ENCODE results near the gene SPAG8.

The SPAG8 gene

DNA sequence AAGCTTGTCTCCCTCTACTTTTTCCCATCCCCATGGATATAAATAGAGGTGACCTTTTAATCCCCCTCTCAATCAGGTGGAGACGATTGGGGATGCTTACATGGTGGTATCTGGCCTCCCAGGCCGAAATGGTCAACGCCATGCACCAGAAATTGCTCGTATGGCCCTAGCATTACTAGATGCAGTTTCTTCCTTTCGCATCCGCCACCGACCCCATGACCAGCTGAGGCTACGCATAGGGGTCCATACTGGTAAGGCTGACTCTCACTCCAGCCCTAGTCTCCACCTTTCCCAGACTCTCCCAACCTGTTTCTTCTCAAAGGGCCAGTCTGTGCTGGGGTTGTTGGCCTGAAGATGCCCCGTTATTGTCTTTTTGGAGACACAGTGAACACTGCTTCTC is 3.6 kb downstream of the SPAG8 start:
- no peak for DNase-seq

DNA sequence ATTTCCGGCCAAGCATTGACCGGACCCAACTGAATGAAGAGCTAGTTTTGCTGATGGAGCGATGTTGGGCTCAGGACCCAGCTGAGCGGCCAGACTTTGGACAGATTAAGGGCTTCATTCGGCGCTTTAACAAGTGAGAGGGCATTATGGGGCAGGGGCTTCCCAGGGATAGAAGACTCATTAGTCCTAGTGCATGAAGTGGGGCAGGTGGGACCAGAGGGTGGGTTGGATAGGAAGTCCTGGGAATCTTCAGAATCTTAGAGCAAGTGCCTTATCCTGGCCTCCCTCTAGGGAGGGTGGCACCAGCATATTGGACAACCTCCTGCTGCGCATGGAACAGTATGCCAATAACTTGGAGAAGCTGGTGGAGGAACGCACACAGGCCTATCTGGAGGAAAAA is 6.0 kb downstream of the SPAG8 start:
- no peak for DNase-seq

DNA sequence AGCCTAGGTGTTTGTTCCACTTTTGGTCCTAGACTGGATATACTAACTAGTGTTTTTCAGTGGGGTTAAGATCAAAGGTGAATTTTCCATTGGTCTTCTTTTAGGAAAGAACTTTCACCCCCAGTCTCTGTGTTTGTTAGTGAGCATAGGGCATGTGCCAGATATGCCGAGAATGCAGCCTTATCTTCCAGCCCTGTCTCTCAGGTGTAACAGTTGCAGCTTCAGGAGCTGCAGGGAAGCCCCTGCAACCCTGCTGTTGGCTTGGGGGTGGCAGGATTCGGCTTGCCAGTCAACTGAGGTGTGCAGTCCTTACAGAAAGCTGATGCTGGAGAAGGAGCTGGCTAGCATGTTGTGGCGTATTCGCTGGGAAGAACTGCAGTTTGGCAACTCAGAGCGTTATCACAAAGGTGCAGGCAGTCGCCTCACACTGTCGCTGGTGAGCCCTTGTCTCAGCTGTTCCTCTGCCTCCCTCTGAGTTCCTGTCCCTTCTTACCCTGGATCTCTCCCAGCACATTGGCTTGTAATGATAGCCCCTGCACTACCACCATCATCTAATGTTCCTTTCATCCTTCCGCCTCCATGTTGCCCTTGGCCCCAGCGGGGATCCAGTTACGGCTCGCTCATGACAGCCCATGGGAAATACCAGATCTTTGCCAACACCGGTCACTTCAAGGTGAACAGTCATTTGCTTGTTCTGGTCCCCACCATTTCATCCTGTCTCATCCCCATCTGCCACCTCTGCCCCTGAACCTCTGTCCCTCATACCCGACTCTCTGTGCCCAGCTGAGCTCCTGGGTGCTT is 10.5 kb downstream of the SPAG8 start:
- DNase-seq, result no peak

DNA sequence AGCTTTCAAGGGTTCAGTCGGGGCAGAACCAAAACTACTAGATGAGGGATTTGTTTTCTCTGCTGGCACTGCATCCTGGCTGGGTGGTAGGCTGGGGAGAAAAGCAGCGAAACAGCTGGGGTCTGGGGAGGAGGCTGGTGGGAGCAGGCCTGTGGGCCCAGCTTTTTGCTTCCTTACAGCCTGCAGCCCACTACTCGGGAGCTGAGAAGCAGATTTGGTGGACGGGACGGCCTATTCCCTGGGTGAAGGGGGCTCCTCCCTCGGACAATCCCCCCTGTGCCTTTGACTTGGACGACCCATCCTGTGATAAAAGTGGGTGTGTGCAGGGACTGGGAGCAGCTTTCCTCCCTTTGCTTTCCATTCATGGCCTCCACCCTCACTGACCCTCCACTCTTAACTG is 11.5 kb downstream of the SPAG8 start:
- no peak for DNase-seq

DNA sequence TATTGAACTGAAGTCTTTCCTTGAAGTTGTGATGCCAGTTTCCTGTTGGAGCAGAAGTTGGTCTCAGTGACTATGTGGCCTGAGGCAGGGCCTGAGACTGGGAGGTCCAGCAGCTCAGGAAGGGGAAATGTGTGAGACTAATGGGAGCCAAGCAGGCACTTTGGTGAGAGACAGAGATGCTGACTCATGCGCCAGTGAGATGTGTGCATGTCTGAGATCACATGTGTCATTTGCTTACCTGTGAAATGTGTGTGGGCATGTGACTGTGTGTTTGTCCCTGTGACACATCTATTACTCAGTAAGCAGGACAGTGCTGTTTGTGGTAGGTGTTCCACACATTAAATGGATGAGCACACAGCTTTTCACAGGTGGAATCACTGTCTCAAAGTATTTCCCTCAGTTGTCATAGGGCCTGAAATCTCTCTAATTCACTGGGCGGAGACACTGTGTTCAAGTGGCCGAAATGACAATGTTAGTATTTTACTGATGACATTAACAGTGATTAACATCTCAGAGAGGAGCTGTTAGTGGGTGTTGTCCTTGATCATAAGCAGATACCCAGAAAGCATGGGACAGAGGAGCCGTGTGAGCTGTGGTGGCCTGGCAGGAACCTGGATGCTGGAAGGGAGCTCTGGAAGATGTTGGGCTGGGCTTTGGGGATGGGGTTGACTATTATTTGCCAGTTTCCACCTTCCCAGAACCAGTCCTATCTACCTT is 13.2 kb downstream of the SPAG8 start:
- DNase-seq, result peak; percentile 37

DNA sequence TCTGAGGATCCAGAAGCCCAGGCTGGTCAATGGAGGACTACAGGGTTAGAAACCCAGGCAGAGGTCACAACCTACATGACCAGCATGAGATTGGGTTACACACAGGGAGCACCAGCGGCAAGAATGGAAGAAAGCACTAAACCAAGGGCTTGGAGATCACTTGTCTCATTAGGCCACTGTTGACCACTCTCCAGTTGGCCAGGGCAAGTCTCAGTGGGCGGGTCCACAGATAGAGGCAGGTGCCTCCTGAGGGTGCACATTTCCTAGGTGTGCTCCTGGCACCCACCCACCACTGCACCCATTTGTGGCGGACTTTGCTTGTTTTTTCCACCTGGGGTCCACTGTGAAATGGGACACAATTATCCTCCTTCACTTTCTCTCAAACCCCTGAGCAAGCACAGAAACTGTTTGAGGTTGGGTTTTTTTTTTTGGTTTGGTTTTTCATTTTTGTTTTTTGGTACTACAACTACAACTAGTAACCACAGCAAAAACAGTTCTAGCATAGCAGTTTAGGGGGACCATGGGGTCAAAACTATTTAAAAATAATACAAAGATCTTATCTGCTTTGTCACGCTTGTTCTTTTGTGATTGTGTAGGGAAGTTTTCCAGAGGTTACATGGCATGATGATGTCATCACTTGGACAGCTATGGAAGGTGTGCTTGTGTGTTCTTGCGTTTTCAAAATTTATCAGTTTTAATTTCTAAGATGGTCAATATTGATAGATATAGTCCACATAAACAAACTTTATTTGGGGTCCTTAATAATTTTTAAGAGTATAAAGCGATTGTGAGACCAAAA is 14.6 kb downstream of the SPAG8 start:
- peak; percentile 5 for DNase-seq

DNA sequence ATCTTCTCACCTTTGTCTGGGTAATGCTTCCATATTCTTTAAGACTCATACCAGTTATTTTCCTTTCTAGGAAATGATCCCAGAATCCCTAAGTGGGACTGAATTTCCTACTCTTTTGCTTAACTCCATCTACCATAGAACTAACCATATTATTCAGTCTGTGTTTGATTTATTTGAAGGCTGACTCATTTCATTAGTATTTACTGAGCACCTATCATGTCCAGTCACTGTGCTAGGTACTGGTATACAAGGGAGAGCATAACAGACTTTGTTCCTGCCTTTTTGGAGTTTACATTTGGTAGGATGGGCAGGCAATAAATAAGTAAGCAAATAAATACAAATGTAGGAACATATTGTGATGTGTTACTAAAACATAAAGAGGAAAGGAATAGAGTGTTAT is 16.4 kb downstream of the SPAG8 start:
- peak; percentile 9 for DNase-seq

DNA sequence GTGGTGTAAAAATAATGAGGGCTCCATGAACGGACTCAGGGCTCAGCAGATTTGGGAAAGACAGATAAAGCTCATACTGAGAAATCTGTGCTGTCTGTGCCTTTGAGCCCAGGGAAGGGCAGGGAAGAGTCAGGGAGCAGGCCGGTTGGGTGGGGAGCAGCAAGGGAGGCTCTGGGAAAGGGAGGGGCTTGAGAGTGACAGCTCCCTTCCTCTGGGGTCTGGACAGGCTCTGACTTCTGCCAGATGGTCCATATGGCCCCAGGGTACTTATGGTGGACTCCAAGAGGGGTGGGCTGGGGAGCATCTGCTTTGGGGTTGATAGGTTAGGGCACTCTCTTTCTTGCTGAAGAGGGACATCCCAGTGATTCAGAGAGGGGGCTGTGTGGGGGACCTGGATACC is 18.6 kb downstream of the SPAG8 start:
- DNase-seq, result no peak

DNA sequence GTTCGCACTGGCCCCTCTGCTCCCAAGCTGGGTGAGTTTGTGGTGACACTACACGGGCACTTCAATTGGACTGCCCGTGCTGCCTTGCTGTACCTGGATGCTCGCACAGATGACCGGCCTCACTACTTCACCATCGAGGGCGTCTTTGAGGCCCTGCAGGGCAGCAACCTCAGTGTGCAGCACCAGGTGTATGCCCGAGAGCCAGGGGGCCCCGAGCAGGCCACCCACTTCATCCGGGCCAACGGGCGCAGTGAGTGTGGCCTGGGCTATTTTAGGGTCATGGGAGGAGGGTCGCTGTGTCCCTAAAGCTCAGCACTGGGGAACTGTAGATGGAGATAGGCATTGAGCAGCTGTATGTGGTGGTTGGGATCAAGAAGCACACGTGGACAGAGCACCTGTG is 19.2 kb downstream of the SPAG8 start:
- DNase-seq, result no peak

DNA sequence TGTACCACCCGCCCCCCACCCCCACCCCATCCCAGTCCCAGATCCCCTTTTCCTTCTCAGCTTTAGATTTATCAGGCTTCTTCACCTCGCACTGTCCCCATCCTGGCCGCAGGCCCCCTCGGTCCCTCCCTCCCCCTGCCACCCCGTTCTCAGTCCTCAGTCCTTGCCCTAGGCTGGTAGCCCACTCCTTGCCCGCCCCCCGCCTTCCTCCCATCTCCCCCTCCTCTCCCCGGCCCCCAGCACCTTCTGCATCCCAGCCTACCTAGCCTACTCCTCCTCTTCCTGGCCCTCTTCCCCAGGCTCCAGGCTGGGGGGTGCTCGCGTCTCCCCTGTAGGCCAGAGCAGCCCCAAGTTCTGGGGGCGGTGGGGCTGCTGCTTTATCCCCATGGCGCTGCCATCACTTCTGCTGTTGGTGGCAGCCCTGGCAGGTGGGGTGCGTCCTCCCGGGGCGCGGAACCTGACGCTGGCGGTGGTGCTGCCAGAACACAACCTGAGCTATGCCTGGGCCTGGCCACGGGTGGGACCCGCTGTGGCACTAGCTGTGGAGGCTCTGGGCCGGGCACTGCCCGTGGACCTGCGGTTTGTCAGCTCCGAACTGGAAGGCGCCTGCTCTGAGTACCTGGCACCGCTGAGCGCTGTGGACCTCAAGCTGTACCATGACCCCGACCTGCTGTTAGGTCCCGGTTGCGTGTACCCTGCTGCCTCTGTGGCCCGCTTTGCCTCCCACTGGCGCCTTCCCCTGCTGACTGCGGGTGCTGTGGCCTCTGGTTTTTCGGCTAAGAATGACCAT is 19.8 kb downstream of the SPAG8 start:
- DNase-seq, result no peak

DNA sequence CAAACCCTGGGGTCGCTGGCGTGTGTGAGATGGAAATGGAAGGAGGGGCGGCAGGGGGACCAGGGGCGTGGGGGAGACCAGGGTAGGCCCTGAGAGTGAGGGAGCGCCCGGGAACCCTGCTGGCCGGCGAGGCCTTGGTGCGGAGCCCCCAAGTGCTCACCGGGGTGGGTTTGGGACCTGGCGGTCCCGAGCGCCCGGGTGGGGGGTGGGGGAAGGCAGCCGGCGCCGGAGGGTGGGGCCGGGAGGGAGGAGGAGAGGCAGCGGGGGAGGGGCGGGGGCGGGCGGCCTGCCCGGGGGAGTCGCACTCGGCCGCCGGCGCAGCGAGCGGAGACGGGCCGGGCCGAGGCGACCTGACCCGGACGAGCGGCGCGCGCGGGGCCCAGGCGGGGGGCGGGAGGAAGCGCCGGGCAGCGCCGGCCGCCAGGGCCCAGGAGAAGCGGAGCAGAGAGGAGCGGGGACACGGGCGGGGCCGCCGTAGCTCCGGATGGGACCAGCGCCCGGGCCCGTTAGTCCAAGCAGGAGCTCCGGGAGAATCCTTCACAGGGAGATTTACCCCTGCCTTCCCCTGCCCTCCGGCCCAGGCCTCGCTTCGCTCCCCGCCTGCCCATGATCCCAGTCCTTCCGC is 20.7 kb downstream of the SPAG8 start, which contains the start of gene NPR2:
NPR2 (plus strand) TSS at position 295 of the 625 bp plus-strand sequence. CDS start 818 bp downstream, outside the sequence.
- DNase-seq, result peak; percentile 5

DNA sequence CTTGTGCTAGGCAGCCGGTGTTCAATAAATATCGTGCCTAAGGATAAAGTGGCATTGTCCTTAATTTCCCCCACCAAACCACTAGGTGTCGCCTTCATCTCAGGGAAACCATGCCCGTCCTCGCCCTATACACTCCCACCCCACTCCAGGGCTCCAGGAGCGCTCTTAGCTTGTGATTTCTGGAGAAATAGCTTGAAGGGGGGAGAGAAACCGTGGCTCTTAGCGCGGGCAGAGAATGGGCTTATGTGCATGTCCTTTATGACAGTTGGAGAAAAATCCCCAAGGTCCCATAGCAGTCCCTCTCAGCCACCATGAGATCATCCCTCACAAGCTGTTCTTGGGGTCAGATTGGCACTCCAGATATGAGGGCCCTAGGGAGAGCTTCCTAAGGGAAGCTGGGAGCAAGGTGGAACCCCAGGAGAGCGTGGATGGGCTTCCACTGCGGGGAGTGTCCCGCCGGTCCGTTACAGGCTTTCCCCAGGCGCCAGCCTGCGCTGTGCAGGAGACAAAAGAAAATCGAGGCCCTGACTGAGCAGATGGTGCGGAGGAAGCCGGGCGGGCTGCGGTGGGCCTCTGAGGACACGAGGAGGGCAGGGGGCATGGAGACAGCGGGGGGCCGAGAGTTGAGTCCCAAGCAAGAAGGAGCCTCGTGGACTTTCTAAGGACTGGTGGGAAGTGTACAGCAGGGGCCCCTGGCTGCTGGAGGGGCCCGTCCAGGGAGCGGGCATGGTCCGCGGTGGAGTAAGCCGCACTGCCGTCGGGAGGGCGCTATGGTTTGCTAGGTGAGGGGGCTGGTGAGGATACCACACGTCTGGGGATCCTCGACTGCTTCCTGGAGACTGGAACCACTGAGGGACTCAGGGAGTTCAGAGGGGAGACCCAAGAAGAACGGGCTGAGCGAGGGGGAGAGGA is 21.4 kb downstream of the SPAG8 start:
- peak; percentile 78 for DNase-seq

DNA sequence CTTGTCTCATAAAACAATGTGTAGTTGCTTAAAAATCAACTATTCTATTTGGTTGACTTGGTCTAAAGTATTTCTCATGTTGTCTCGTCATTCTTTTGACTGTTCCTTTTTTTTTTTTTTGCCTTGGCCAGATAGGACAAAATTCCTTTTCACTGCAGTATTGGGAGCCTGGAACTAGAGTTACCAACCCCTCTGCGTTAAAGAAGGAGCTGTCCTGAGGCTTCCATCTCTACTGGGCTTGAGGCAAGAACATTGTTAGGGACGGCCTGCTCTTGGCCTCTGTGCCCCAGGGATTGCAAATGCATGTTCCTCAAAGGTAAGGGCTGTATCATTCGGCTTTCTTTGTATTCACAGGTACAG is 22.1 kb downstream of the SPAG8 start:
- DNase-seq, result no peak

DNA sequence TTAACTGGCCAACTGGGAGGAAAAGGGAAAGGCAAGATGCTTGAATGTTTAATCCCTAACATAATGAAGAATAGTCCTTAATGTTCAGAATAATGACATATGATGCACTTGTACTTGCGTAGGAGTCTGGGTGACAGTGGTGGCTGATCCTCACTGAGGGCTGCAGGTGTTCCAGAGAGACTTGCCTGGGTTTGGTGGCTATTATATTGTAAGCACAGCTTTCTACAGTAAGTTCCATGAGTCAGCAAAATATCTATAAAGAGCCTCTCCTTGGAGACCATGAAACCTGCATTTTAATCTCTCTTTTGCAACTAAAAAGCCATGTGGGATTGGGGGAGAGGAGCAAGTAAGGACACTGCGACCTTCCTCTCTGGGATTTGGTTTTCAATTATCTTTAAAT is 22.5 kb downstream of the SPAG8 start:
- no peak for DNase-seq

DNA sequence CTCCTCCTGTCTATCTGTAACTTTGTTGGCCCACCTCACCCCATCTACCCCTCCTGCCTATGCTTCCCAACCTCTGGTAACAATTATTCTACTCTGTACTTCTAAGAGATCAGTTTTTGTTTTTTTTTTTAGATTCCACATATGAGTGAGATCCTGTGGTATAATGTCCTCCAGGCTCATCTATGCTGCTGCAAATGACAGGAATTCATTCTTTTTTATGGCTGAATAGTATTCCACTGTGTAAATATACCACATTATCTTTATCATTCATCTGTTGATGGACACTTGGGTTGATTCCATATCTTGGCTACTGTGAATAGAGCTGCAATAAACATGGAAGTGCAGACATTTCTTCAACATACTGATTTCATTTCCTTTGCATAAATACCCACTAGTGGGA is 28.6 kb downstream of the SPAG8 start:
- no peak for DNase-seq

DNA sequence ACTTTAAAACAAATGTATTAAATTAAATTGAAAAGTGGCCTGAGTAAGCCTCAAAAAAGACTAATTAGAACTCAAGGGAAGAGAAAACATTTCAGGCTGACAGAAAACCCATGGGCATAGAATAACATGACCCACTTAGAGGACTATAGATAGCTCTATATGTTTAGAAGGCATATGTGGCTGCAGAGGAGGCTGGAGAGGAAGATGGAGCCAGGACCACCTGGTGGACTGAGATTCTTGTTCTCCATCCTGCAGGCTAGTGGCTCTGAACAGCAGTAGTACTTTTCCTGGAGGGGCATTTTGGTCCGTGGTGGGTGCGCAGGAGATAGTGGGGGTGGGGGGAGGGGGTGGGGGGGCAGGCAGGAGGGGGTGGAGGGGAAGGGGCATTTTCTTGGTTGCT is 31.0 kb downstream of the SPAG8 start:
- DNase-seq, result no peak

DNA sequence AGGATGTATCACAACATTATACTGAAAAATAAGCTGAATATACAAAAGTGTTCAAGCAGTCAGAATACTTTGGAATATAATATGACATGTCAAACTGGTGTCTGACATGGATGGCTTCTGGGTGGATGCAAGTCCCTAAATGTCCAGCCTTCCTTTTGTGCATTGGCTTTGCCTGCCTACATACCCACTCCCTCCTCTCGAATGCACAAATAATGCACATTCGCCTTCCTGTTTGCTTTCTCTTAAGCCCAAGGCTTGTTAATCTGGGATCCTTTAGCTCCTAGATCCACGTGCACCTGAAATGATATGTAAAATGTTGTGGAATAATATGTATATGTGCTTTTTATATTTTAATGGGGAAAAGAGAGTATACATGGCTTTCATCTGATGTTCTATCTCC is 33.6 kb downstream of the SPAG8 start:
- DNase-seq, result no peak

DNA sequence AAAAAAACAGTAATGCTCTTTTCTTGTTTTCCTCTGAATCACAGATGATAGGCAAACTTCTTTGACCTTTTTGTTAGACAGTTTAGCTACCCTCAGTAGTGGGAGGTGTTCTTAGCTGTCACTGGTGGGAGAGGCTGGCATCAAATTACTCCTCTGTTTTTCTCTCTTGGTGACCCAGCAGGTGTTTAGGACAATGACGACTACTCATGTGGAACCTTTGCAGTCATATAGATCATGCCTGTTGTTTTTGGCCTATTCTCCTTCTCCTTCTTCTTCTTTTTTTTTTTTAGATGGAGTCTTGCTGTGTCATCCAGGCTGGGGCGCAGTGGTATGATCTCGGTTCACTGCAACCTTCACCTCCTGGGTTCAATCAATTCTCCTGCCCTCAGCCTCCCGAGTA is 36.0 kb downstream of the SPAG8 start:
- DNase-seq, result peak; percentile 27

DNA sequence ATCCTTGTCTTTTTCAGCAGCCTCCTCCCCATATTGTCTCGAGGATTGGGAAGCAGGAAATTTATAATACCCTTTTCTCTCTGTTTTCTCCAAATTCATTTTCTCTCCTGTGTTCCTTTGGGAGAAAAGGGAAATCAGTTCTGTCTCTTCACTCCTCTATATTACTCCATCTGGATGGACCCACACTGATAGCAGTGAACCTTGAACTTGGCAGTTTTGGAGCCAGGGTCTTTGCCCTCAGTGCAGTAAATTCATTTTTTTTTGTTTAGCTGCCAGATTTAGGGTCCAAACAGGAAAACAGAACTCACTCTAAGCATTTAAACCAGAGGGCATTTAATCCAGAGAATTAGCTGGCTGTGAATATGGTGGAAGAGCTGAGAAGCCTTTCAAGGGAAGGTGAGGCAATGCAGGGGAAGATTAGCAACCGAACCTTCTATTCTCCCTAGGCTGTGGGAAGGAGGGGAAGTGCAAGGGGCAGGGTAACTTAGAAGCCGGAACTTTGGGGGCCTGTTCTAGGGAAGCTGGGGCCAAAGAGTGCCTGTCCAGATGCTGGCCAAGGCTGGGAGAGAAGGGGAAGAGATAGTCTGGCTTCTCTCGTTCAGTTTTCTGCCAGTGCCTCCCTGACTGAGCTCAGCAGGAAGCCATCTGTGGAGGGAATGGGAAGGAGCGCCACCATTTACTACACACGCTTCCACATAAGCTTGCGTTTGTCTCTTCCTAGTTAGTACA is 37.0 kb downstream of the SPAG8 start:
- DNase-seq, result no peak

DNA sequence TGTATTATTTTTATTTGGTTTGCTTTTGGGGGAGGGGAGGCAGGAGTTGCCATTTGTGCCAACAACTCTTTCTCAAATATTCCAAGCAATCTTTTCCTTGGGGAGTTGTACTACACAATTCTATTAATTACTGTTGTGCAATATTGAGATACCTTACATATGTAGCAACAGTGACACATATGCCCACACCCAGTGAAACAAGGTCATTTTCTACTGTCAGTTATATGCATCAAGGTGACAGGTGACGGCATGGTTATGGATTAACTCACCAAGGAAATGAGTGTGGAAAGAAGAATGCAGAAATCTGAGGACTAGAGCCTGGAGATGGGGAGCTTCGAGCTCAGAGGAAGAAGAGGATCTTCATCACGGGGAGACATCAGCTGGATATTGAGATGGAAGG is 40.1 kb downstream of the SPAG8 start:
- DNase-seq, result no peak

DNA sequence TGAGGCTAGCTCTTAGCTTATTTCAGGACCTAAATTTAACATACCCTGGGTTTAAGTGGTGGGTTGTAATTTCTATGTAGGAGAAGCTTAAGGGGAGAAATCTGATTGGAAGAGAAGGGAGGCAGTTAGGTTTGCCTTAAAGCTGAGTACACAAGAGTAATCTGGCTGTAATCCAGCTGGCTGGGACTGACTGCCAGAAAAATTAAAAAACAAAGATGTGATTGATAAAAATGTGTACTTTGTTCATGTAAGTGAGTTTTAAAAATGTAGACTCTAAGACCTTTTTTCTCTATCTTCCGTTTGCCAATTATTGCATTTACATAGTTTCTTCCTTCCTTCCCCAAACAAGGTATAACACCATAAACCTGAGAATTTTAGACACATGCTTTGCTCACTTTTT is 40.5 kb downstream of the SPAG8 start:
- no peak for DNase-seq

Measured in kidney glomerular epithelial cell (primary cell).